Thymus (tissue), 11 donors: ENCODE results near the gene BIRC5. TPM values are rescaled to one million over a fixed set of nuclear protein-coding genes. Genes with fewer than 3 reads are reported as not detected.

ENCODE experiments used
- DNase-seq, 9 donors: peaks; one replicate each; pipeline ENCODE4 v3.0.0-alpha.2; 2013; ENCODE audit warnings: low spot score in 9 of 9, low read depth in 6 of 9, missing footprints in 1 of 9
- H3K27ac ChIP-seq, 2 donors: one replicate each; pipeline ENCODE4 v1.5.1; 2013; ENCODE audit warnings: control low read depth in 1 of 2, low read depth in 1 of 2, low read length in 1 of 2, mild to moderate bottlenecking in 1 of 2, moderate library complexity in 1 of 2
- H3K27me3 ChIP-seq, 2 donors: one replicate each; pipeline ENCODE4 v1.5.1; 2013; ENCODE audit warnings: low read length in 1 of 2; ENCODE audit not compliant: control insufficient read depth in 2 of 2, insufficient read depth in 1 of 2
- H3K36me3 ChIP-seq, 2 donors: one replicate each; pipeline ENCODE4 v1.5.1; 2013; ENCODE audit warnings: low read length in 1 of 2, mild to moderate bottlenecking in 1 of 2, moderate library complexity in 1 of 2; ENCODE audit not compliant: control insufficient read depth in 2 of 2, insufficient read depth in 2 of 2
- H3K4me1 ChIP-seq, 2 donors: one replicate each; pipeline ENCODE4 v1.5.1; 2013; ENCODE audit warnings: low read length in 2 of 2; ENCODE audit not compliant: control insufficient read depth in 2 of 2, insufficient read depth in 2 of 2
- H3K4me3 ChIP-seq, 2 donors: one replicate each; pipeline ENCODE4 v1.5.1; 2013; ENCODE audit warnings: low read length in 2 of 2, control low read depth in 1 of 2, mild to moderate bottlenecking in 1 of 2
- H3K9me3 ChIP-seq, 2 donors: one replicate each; pipeline ENCODE4 v1.5.1; 2013; ENCODE audit warnings: low read length in 1 of 2, mild to moderate bottlenecking in 1 of 2; ENCODE audit not compliant: control insufficient read depth in 2 of 2, insufficient read depth in 1 of 2
- WGBS: extraction: QIAGEN DNeasy Blood & Tissue Kit; methylation state at CpG from one replicate; pipeline ENCODE4 v1.1.7; 2013; 5-methylcytosine and 5-hydroxymethylcytosine counted together
- polyA plus RNA-seq: library from polyadenylated mRNA; stranded (reverse); fragments of 200-250 nt; gene quantifications from one replicate; pipeline ENCODE4 v1.2.3, GENCODE V29; 2013
- total RNA-seq: library from RNA; stranded (reverse); fragments of 120-200 nt; gene quantifications from one replicate; pipeline ENCODE4 v1.2.4, GENCODE V29; 2013
- donor health status: healthy.

The BIRC5 gene
- total and polyA plus RNA-seq, 2 donors, result 6.8 to 53.2 TPM

GRCh38 chr17:78214706-78215061 is 631 bp downstream of the BIRC5 start:
- H3K27ac ChIP-seq, result peak overlapping the region in 1 of 2 donors; percentile 74
- 32% methylated on average over 5 of the region's 5 CpGs for WGBS
- H3K36me3 ChIP-seq, result peaks cover 16 to 30% of the 10 kb centered on the region in 2 donors
- H3K27me3 ChIP-seq, result no peaks in the 10 kb centered on the region
- peak overlapping the region; percentile 69 to 88 for H3K4me3 ChIP-seq
- no peaks in the 10 kb centered on the region for H3K9me3 ChIP-seq
- no peak for DNase-seq
- H3K4me1 ChIP-seq, result peaks cover 16 to 25% of the 10 kb centered on the region in 2 donors

- Histone ChIP-seq H3K27me3 (no peaks in the 10 kb centered on the region), H3K36me3 (peaks cover 37 to 75% of the 10 kb centered on the region in 2 donors), H3K4me1 (peaks cover 11 to 27% of the 10 kb centered on the region in 2 donors), H3K4me3 (no peak overlapping the region), H3K9me3 (no peaks in the 10 kb centered on the region), H3K27ac (peak overlapping the region in 1 of 2 donors; percentile 52)
- 96% methylated on average over 11 of the region's 11 CpGs for WGBS
- no peak for DNase-seq
These were observed 5.5 kb downstream of the BIRC5 start for GRCh38 chr17:78219396-78220150.

GRCh38 chr17:78223061-78223460 is 9.0 kb downstream of the BIRC5 start:
- Histone ChIP-seq H3K27ac (no peak overlapping the region), H3K27me3 (peaks cover 0 to 4% of the 10 kb centered on the region in 2 donors), H3K9me3 (peaks cover 0 to 7% of the 10 kb centered on the region in 2 donors), H3K4me3 (no peak overlapping the region), H3K4me1 (peaks cover 9 to 33% of the 10 kb centered on the region in 2 donors), H3K36me3 (peaks cover 38 to 65% of the 10 kb centered on the region in 2 donors)
- WGBS, result 77% methylated on average over 4 of the region's 4 CpGs
- DNase-seq, result no peak

GRCh38 chr17:78223765-78224164 is 9.7 kb downstream of the BIRC5 start:
- peaks cover 9 to 33% of the 10 kb centered on the region in 2 donors for H3K4me1 ChIP-seq
- H3K4me3 ChIP-seq, result no peak overlapping the region
- H3K9me3 ChIP-seq, result peaks cover 0 to 7% of the 10 kb centered on the region in 2 donors
- H3K36me3 ChIP-seq, result peaks cover 35 to 62% of the 10 kb centered on the region in 2 donors
- H3K27ac ChIP-seq, result no peak overlapping the region
- WGBS, result 91% methylated on average over 3 of the region's 3 CpGs
- peaks cover 0 to 4% of the 10 kb centered on the region in 2 donors for H3K27me3 ChIP-seq
- DNase-seq, result no peak

- Histone ChIP-seq H3K4me1 (peaks cover 9 to 33% of the 10 kb centered on the region in 2 donors), H3K36me3 (peaks cover 28 to 56% of the 10 kb centered on the region in 2 donors), H3K27me3 (peaks cover 0 to 4% of the 10 kb centered on the region in 2 donors), H3K27ac (peak overlapping the region in 1 of 2 donors; percentile 53), H3K4me3 (no peak overlapping the region), H3K9me3 (peaks cover 0 to 7% of the 10 kb centered on the region in 2 donors)
- 97% methylated on average over 27 of the region's 27 CpGs for WGBS
- no peak for DNase-seq
These were observed 10.4 kb downstream of the BIRC5 start for GRCh38 chr17:78224231-78225087.

- Histone ChIP-seq H3K36me3 (peaks cover 23 to 50% of the 10 kb centered on the region in 2 donors), H3K4me1 (peaks cover 11 to 35% of the 10 kb centered on the region in 2 donors), H3K27me3 (peaks cover 0 to 9% of the 10 kb centered on the region in 2 donors), H3K9me3 (peaks cover 0 to 7% of the 10 kb centered on the region in 2 donors), H3K4me3 (no peak overlapping the region), H3K27ac (peak overlapping the region in 1 of 2 donors; percentile 38)
- no peak for DNase-seq
- 97% methylated on average over 16 of the region's 16 CpGs for WGBS
These were observed 11.2 kb downstream of the BIRC5 start for GRCh38 chr17:78225088-78225865.

- Histone ChIP-seq H3K4me3 (no peak overlapping the region), H3K27ac (no peak overlapping the region), H3K4me1 (peaks cover 18 to 44% of the 10 kb centered on the region in 2 donors), H3K9me3 (peaks cover 0 to 12% of the 10 kb centered on the region in 2 donors), H3K36me3 (peaks cover 17 to 41% of the 10 kb centered on the region in 2 donors), H3K27me3 (peaks cover 6 to 19% of the 10 kb centered on the region in 2 donors)
- 85% methylated on average over 12 of the region's 12 CpGs for WGBS
- no peak for DNase-seq
These were observed 12.2 kb downstream of the BIRC5 start for GRCh38 chr17:78226055-78226758.

- H3K4me1 ChIP-seq, result peaks cover 20 to 49% of the 10 kb centered on the region in 2 donors
- H3K9me3 ChIP-seq, result peaks cover 0 to 16% of the 10 kb centered on the region in 2 donors
- peaks cover 15 to 34% of the 10 kb centered on the region in 2 donors for H3K36me3 ChIP-seq
- H3K27ac ChIP-seq, result no peak overlapping the region
- H3K27me3 ChIP-seq, result peaks cover 13 to 25% of the 10 kb centered on the region in 2 donors
- no peak for DNase-seq
- no peak overlapping the region for H3K4me3 ChIP-seq
- 24% methylated on average over 20 of the region's 20 CpGs for WGBS
These were observed 12.9 kb downstream of the BIRC5 start for GRCh38 chr17:78226759-78227454.
